Activated CD8-positive, alpha-beta T cell treated with anti-CD3 and anti-CD28 coated beads for 36 hours (primary cell): Measurements from ENCODE around the gene ZNFX1. TPM values are rescaled to one million over a fixed set of nuclear protein-coding genes. Genes with fewer than 3 reads are reported as not detected.
A peak's percentile ranks its signal among the peaks of the same experiment; 100 is the strongest.

Source experiments
- ATAC-seq: fragments of 200-7000 bp; cut with Tn5 transposase; one replicate; pipeline ENCODE4 v1.10.0; 2021; ENCODE audit warnings: mild to moderate bottlenecking, moderate library complexity
- CTCF ChIA-PET: fragments of 350-600 bp; sonication (Branson Sonifier 250); formaldehyde crosslinking; loops from one replicate; lab custom pipeline; 2021; ENCODE audit warnings: antibody characterized with exemption; lab: Charles Lee
- POLR2A ChIA-PET: fragments of 350-600 bp; sonication (Branson Sonifier 250); formaldehyde crosslinking; loops from one replicate; lab custom pipeline; 2021; ENCODE audit warnings: antibody characterized with exemption; lab: Charles Lee
- DNase-seq: peaks from one replicate; pipeline ENCODE4 v3.0.0-alpha.2; 2020
- H3K27ac Mint-ChIP-seq: one replicate; pipeline ENCODE4 v1.8.0; 2021; ENCODE audit warnings: mild to moderate bottlenecking, mixed read lengths
- H3K27me3 Mint-ChIP-seq: one replicate; pipeline ENCODE4 v1.8.0; 2021; ENCODE audit warnings: mixed read lengths
- H3K36me3 Mint-ChIP-seq: one replicate; pipeline ENCODE4 v1.8.0; 2021; ENCODE audit warnings: low read depth, mixed read lengths
- H3K4me1 Mint-ChIP-seq: one replicate; pipeline ENCODE4 v1.8.0; 2021; ENCODE audit warnings: low read depth, mixed read lengths
- H3K4me3 Mint-ChIP-seq: one replicate; pipeline ENCODE4 v1.8.0; 2021; ENCODE audit warnings: mild to moderate bottlenecking, moderate library complexity, mixed read lengths
- H3K9me3 Mint-ChIP-seq: one replicate; pipeline ENCODE4 v1.8.0; 2021; ENCODE audit warnings: mixed read lengths
- intact Hi-C: fragments of 100-400 bp; cut with micrococcal nuclease; formaldehyde crosslinking; loops from one replicate; pipeline ENCODE4 v1.10.0; 2022
- total RNA-seq, 2 experiments: library from RNA; stranded (reverse); gene quantifications; one replicate each; pipeline ENCODE4 v1.2.3, GENCODE V29; 2021
- TF ChIP-seq, protein P1 (sequence below): fragments of 200-600 bp; IDR thresholded peaks from one replicate; pipeline ENCODE4 v1.8.0; 2022; ENCODE audit warnings: antibody characterized with exemption, mild to moderate bottlenecking

ZNFX1 gene
- total RNA-seq, 2 experiments from 2014 or later, result 27.4 to 27.7 TPM

DNA sequence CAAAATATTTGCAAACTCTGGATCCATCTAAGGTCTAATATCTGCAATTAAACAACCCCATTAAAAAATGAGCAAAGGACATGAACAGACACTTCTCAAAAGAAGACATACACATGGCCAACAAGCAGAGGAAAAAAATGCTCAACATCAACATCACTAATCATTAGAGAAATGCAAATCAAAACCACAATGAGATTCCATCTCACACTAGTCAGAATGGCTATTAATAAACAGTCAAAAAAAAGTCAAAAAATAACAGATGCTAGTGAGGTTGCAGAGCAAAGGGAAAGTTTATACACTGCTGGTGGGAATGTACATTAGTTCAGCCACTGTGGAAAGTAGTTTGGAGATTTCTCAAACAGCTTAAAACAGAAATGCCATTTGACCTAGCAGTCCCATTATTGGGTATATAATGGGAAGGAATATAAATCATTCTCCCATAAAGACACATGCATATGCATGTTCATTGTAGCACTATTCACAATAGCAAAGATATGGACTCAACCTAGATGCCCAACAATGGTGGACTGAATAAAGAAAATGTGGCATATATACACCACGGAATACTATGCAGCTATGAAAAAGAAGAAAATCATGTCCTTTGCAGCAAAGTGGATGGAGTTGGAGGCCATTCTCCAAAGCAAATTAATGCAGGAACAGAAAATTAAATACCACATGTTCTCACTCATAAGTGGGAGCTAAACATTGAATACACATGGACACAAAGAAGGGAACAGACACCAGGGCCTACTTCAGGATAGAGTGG, 9.1 kb downstream of the ZNFX1 start:
- peaks cover 76% of the 10 kb centered on the region for H3K36me3 Mint-ChIP-seq
- no peak for ATAC-seq
- TF ChIP-seq, protein P1, sequence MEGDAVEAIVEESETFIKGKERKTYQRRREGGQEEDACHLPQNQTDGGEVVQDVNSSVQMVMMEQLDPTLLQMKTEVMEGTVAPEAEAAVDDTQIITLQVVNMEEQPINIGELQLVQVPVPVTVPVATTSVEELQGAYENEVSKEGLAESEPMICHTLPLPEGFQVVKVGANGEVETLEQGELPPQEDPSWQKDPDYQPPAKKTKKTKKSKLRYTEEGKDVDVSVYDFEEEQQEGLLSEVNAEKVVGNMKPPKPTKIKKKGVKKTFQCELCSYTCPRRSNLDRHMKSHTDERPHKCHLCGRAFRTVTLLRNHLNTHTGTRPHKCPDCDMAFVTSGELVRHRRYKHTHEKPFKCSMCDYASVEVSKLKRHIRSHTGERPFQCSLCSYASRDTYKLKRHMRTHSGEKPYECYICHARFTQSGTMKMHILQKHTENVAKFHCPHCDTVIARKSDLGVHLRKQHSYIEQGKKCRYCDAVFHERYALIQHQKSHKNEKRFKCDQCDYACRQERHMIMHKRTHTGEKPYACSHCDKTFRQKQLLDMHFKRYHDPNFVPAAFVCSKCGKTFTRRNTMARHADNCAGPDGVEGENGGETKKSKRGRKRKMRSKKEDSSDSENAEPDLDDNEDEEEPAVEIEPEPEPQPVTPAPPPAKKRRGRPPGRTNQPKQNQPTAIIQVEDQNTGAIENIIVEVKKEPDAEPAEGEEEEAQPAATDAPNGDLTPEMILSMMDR, result no peak
- intact Hi-C loops, result no loop called here
- ChIA-PET CTCF (interaction anchor here (0.8 to 1.6 kb wide), 2 partner anchors 22 to 198 kb away, joined by 3 to 8 read pairs; no protein-coding TSS in a partner anchor), POLR2A (interaction anchor here (0.9 to 10.4 kb wide), 5 partner anchors 8 to 26 kb away, joined by 3 to 134 read pairs (median 7); partner anchors contain the start of gene ZNFX1)
- peaks cover 9% of the 10 kb centered on the region for H3K9me3 Mint-ChIP-seq
- H3K27me3 Mint-ChIP-seq, result no peaks in the 10 kb centered on the region
- no peak for DNase-seq
- peak overlapping the region; percentile 71 for H3K27ac Mint-ChIP-seq
- peaks cover 59% of the 10 kb centered on the region for H3K4me1 Mint-ChIP-seq
- H3K4me3 Mint-ChIP-seq, result peak overlapping the region; percentile 73

DNA sequence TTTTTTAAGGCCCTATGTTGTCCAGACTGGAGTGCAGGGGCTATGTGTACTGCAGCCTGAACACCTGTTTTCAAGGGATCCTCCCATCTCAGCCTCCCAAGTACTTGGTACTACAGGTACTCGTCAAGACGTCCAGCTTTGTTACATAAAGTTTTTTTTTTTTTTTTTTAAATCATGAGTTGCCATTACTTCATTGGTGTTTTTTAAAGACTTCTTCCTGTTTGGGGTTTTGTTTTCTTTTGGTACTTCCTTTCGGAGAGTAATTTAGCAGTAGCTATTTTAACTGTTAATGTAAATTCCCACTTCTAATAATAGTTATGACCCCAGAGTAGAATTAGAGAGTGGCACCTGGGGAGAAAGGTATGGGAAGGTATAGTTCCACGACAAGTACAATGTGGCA, 10.5 kb downstream of the ZNFX1 start:
- peaks cover 59% of the 10 kb centered on the region for H3K4me1 Mint-ChIP-seq
- DNase-seq (no peak), ATAC-seq (peak; percentile 17)
- TF ChIP-seq, protein P1, result no peak
- H3K27ac Mint-ChIP-seq, result peak overlapping the region; percentile 86
- H3K36me3 Mint-ChIP-seq, result peaks cover 79% of the 10 kb centered on the region
- no peaks in the 10 kb centered on the region for H3K27me3 Mint-ChIP-seq
- intact Hi-C loops, result no loop called here
- peak overlapping the region; percentile 63 for H3K4me3 Mint-ChIP-seq
- H3K9me3 Mint-ChIP-seq, result peaks cover 9% of the 10 kb centered on the region
- ChIA-PET POLR2A (interaction anchor here (1.4 to 10.4 kb wide), 3 partner anchors 13 to 25 kb away, joined by 3 to 134 read pairs (median 12); partner anchors contain the start of gene ZNFX1), CTCF (interaction anchor here (1.6 to 2.1 kb wide), 2 partner anchors 15 to 21 kb away, joined by 4 to 8 read pairs; no protein-coding TSS in a partner anchor)

DNA sequence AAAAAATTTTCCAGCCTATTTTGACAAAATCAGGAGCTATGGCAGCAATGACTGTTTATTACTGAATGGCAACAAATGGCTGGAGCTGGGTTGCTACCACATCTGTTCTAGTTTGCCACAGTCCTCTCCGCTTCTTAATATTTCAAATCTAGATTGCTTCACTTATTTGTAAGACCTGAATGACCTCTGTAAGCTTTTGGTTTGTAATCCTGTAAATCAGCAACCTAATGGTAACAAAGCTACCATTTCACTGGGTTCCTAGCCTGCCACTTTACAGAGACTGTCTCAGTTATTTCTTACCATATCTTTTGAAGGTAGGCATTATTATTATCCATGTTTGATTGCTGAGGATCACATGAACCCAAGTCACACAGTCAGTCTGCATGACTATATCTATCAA, 15.4 kb downstream of the ZNFX1 start:
- peak overlapping the region; percentile 34 for H3K27ac Mint-ChIP-seq
- ATAC-seq, result no peak

DNA sequence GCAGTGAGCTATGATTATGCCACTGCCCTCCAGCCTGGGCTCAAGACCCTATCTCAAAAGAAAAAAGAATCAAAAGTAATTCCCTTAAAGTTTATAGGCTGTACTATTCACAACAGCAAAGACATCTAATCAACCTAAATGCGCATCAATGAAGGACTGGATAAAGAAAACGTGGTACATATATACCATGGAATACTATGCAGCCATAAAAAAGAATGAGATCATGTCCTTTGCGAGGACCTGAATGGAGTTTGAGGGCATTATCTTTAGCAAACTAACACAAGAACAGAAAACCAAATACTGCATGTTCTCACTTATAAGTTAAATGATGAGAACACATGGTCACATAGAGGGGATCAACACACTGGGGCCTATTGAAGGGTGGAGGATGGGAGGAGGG, 16.7 kb downstream of the ZNFX1 start:
- no peak for ATAC-seq
- H3K27ac Mint-ChIP-seq, result no peak overlapping the region
- H3K27me3 Mint-ChIP-seq, result no peaks in the 10 kb centered on the region
- no peak for DNase-seq
- no peaks in the 10 kb centered on the region for H3K9me3 Mint-ChIP-seq
- TF ChIP-seq, protein P1, result no peak
- ChIA-PET CTCF (no interaction called here), POLR2A (interaction anchor here (1.4 to 2.3 kb wide), 3 partner anchors 8 to 43 kb away, joined by 3 to 7 read pairs (median 6); no protein-coding TSS in a partner anchor)
- intact Hi-C loops, result no loop called here
- H3K4me1 Mint-ChIP-seq, result peaks cover 29% of the 10 kb centered on the region
- H3K4me3 Mint-ChIP-seq, result no peak overlapping the region
- H3K36me3 Mint-ChIP-seq, result peaks cover 70% of the 10 kb centered on the region

More for the DNA sequence above, 15.4 kb downstream of the ZNFX1 start:
- TF ChIP-seq, protein P1, result no peak
- CTCF ChIA-PET, result interaction anchor here (0.8 to 1.3 kb wide), 4 partner anchors 16 to 129 kb away, joined by 3 to 4 read pairs (median 4); no protein-coding TSS in a partner anchor
- Mint-ChIP-seq H3K4me3 (no peak overlapping the region), H3K27me3 (no peaks in the 10 kb centered on the region), H3K9me3 (no peaks in the 10 kb centered on the region), H3K4me1 (peaks cover 38% of the 10 kb centered on the region), H3K36me3 (peaks cover 65% of the 10 kb centered on the region)
- intact Hi-C loops, result no loop called here
- DNase-seq, result no peak
- POLR2A ChIA-PET, result interaction anchor here (1.0 to 10.4 kb wide), 6 partner anchors 8 to 96 kb away, joined by 3 to 134 read pairs (median 6); partner anchors contain the start of gene ZNFX1
